OCI-LY7 (cell line): Measurements from ENCODE around the gene LRRC8C.

Experiments
- CTCF ChIP-seq: fragments of 200-600 bp; sonication (generic); conservative IDR thresholded peaks from 2 replicates; pipeline ENCODE4 v1.5.1; 2014; ENCODE audit warnings: mild to moderate bottlenecking, antibody characterized with exemption, low read length, moderate library complexity, mixed read lengths
- EZH2phosphoT487 ChIP-seq: fragments of 200-600 bp; sonication (generic); IDR thresholded peaks from 2 replicates; pipeline ENCODE4 v1.6.1; 2018; ENCODE audit warnings: low read depth, borderline replicate concordance, mild to moderate bottlenecking, mixed run types, antibody characterized with exemption, low read length, moderate library complexity, mixed read lengths

- TF ChIP-seq CTCF (no peak), EZH2phosphoT487 (no peak)
These were observed 16.9 kb downstream of the LRRC8C start for GRCh38 chr1:89649783-89650182.
